Cardiac fibroblast (primary cell): ENCODE results near the gene ASIC3.
A peak's percentile ranks its signal among the peaks of the same experiment; 100 is the strongest.

Experiments used
- DNase-seq, 2 donors: peaks; one replicate each; pipeline versions ENCODE4 v3.0.0 to v3.0.0-alpha.2; 2010; ENCODE audit warnings: low read depth in 2 of 2
- H3K4me3 ChIP-seq, 2 donors: replicated peaks in 1 of 2; 1 replicate in 1 of 2; 2 replicates in 1 of 2; pipeline ENCODE4 v1.5.1; 2011; ENCODE audit warnings: low read depth in 2 of 2, low read length in 2 of 2, mild to moderate bottlenecking in 2 of 2, moderate library complexity in 1 of 2
- CTCF ChIP-seq: IDR thresholded peaks from one replicate; pipeline ENCODE4 v1.5.1; 2011; ENCODE audit warnings: low read depth, mild to moderate bottlenecking, low read length, inconsistent platforms

ASIC3 gene

GRCh38 chr7:151095123-151095797 lies 46.9 kb downstream of the ASIC3 start:
- H3K4me3 ChIP-seq, result no peak overlapping the region
- no peak for TF ChIP-seq CTCF
- DNase-seq, result no peak

- no peak for TF ChIP-seq CTCF
- H3K4me3 ChIP-seq, result no peak overlapping the region
- peak in 1 of 2 donors; percentile 30 for DNase-seq
These were observed 47.6 kb downstream of the ASIC3 start for GRCh38 chr7:151095828-151096475.

GRCh38 chr7:151099486-151100211 lies 51.3 kb downstream of the ASIC3 start:
- no peak for TF ChIP-seq CTCF
- no peak overlapping the region for H3K4me3 ChIP-seq
- no peak for DNase-seq

GRCh38 chr7:151100921-151101320 lies 52.6 kb downstream of the ASIC3 start:
- TF ChIP-seq CTCF, result no peak
- DNase-seq, result no peak
- no peak overlapping the region for H3K4me3 ChIP-seq

GRCh38 chr7:151101621-151102396 lies 53.5 kb downstream of the ASIC3 start:
- H3K4me3 ChIP-seq, result no peak overlapping the region
- DNase-seq, result no peak
- TF ChIP-seq CTCF, result no peak
